Measurements from ENCODE around the gene PSME3IP1.

PSME3IP1 gene

DNA sequence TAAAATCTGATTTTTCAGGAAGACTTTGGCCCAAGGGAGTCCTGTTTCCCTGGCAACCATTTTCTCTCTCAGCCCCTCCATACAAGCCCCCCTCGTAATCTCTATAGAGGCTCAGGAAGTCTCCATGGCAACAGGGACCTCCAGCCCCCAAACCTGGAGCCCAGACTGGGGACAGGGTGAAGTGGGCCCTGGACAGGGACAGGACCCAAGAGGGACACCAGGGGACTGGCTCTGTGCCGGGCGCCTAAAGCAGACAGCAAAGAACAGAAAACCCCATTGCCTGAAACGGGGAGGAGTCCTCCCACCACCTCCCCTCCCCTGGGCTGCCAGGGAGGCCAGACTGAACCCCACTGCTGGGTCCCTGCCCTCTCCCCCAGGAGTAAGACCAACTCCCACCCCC is 52.8 kb downstream of the PSME3IP1 start (continued):
- TF ChIP-seq, protein P1, sequence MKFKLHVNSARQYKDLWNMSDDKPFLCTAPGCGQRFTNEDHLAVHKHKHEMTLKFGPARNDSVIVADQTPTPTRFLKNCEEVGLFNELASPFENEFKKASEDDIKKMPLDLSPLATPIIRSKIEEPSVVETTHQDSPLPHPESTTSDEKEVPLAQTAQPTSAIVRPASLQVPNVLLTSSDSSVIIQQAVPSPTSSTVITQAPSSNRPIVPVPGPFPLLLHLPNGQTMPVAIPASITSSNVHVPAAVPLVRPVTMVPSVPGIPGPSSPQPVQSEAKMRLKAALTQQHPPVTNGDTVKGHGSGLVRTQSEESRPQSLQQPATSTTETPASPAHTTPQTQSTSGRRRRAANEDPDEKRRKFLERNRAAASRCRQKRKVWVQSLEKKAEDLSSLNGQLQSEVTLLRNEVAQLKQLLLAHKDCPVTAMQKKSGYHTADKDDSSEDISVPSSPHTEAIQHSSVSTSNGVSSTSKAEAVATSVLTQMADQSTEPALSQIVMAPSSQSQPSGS (tag by site-specific recombination; IDR thresholded peaks at IDR 0.05; ENCODE audit: low read depth): no peak
- TF ChIP-seq OSR2 (tag by site-specific recombination; IDR thresholded peaks at IDR 0.05) (no peak), ZNF274 (IDR thresholded peaks at IDR 0.05; ENCODE audit: low read length) (no peak), ZNF274 (tag by site-specific recombination; IDR thresholded peaks at IDR 0.05; ENCODE audit: borderline replicate concordance) (no peak)

- CTCF ChIA-PET: interaction anchor here (0.6 kb wide), 2 partner anchors 13 to 290 kb away, joined by 4 to 7 read pairs; no protein-coding TSS in a partner anchor
- H3K36me3 ChIP-seq (ENCODE audit: control insufficient read depth in 2 of 2, insufficient read depth in 1 of 2, low read length in 2 of 2): no peaks in the 10 kb centered on the region
- no peak overlapping the region for H3K27ac ChIP-seq (ENCODE audit: extremely low read depth, low read depth, low read length)
- 0 out of 2 replicates have a peak, but pooled peaks have one; percentile 14 for TF ChIP-seq OSR2 (tag by site-specific recombination; IDR thresholded peaks at IDR 0.05)
- TF ChIP-seq ZNF510 (tag by site-specific recombination; IDR thresholded peaks at IDR 0.05; ENCODE audit: insufficient replicate concordance): no peak
- H3K4me1 ChIP-seq (ENCODE audit: control insufficient read depth, insufficient read depth, low read length): no peaks in the 10 kb centered on the region
- POLR2A ChIA-PET: no interaction called here
- H3K4me3 ChIP-seq (ENCODE audit: low read depth, low read length): no peak overlapping the region
- no peaks in the 10 kb centered on the region for H3K9me3 ChIP-seq (ENCODE audit: control insufficient read depth, insufficient read depth, low read depth, low read length)
Observed at GRCh38 chr16:57132470-57132869, 53.4 kb downstream of the PSME3IP1 start.

- H3K4me3 ChIP-seq (ENCODE audit: low read depth, low read length): no peak overlapping the region
- CTCF ChIA-PET: no interaction called here
- TF ChIP-seq ZNF148 (tag by site-specific recombination; IDR thresholded peaks at IDR 0.05; ENCODE audit: borderline replicate concordance) (no peak), ZNF223 (tag by site-specific recombination; IDR thresholded peaks at IDR 0.05) (no peak), OSR2 (tag by site-specific recombination; IDR thresholded peaks at IDR 0.05) (no peak), ZNF777 (tag by site-specific recombination; IDR thresholded peaks at IDR 0.05; ENCODE audit: borderline replicate concordance) (no peak), ZNF214 (tag by site-specific recombination; IDR thresholded peaks at IDR 0.05; ENCODE audit: borderline replicate concordance) (no peak), ZEB2 (tag by site-specific recombination; IDR thresholded peaks at IDR 0.05) (no peak), ZNF623 (tag by site-specific recombination; IDR thresholded peaks at IDR 0.05) (peak; percentile 94)
- TF ChIP-seq, protein P2, sequence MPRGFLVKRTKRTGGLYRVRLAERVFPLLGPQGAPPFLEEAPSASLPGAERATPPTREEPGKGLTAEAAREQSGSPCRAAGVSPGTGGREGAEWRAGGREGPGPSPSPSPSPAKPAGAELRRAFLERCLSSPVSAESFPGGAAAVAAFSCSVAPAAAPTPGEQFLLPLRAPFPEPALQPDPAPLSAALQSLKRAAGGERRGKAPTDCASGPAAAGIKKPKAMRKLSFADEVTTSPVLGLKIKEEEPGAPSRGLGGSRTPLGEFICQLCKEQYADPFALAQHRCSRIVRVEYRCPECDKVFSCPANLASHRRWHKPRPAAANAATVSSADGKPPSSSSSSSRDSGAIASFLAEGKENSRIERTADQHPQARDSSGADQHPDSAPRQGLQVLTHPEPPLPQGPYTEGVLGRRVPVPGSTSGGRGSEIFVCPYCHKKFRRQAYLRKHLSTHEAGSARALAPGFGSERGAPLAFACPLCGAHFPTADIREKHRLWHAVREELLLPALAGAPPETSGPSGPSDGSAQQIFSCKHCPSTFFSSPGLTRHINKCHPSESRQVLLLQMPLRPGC (tag by site-specific recombination; IDR thresholded peaks at IDR 0.05): no peak
- H3K4me1 ChIP-seq (ENCODE audit: control insufficient read depth, insufficient read depth, low read length): no peaks in the 10 kb centered on the region
- no peak overlapping the region for H3K27ac ChIP-seq (ENCODE audit: extremely low read depth, low read depth, low read length)
- no peaks in the 10 kb centered on the region for H3K36me3 ChIP-seq (ENCODE audit: control insufficient read depth in 2 of 2, insufficient read depth in 1 of 2, low read length in 2 of 2)
- no peaks in the 10 kb centered on the region for H3K9me3 ChIP-seq (ENCODE audit: control insufficient read depth, insufficient read depth, low read depth, low read length)
- POLR2A ChIA-PET: no interaction called here
Observed at GRCh38 chr16:57131351-57131970, 54.4 kb downstream of the PSME3IP1 start.

DNA sequence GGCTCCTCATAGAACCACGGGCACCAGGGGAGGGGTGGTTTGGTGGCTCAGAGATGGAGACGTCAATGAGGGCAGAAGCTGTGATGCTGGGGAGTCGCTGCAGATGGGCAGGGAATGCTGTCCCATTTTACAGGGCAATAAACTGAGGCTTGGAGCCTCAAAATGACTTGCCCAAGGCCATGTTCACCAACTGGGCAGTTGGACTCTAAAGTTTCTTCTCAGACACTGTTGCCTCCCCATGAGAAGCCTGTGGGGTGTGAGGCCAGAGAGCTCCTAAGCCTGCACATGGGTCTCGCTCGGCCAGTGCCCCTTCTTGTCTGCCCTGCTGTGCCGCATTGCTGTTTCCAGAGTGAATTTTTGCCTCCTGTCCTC is 54.9 kb downstream of the PSME3IP1 start:
- Histone ChIP-seq H3K4me1 (ENCODE audit: control insufficient read depth, insufficient read depth, low read length) (no peaks in the 10 kb centered on the region), H3K36me3 (ENCODE audit: control insufficient read depth in 2 of 2, insufficient read depth in 1 of 2, low read length in 2 of 2) (no peaks in the 10 kb centered on the region), H3K4me3 (ENCODE audit: low read depth, low read length) (no peak overlapping the region), H3K27ac (ENCODE audit: extremely low read depth, low read depth, low read length) (no peak overlapping the region), H3K9me3 (ENCODE audit: control insufficient read depth, insufficient read depth, low read depth, low read length) (no peaks in the 10 kb centered on the region)
- CTCF ChIA-PET: no interaction called here
- 0 out of 2 replicates have a peak, but pooled peaks have one; percentile 19 for TF ChIP-seq ZNF623 (tag by site-specific recombination; IDR thresholded peaks at IDR 0.05)
- TF ChIP-seq ZNF514 (tag by site-specific recombination; IDR thresholded peaks at IDR 0.05): no peak
- POLR2A ChIA-PET: no interaction called here

Data from HEK293 (cell line).